WTC11 (cell line): ENCODE measurements around the gene TES. TPM values are rescaled to one million over a fixed set of nuclear protein-coding genes. Genes with fewer than 3 reads are reported as not detected.

ENCODE experiments used
- ATAC-seq: fragments of 200-7000 bp; cut with Tn5 transposase; 2 replicates; pipeline ENCODE4 v1.10.0; 2021; ENCODE audit warnings: mild to moderate bottlenecking, moderate library complexity
- CTCF ChIA-PET: fragments of 300-600 bp; sonication (Branson Sonifier 250); formaldehyde crosslinking; loops from one replicate; lab custom pipeline; 2021; ENCODE audit warnings: antibody characterized with exemption; lab: Charles Lee
- POLR2A ChIA-PET: fragments of 350-600 bp; sonication (Branson Sonifier 250); formaldehyde crosslinking; loops from one replicate; lab custom pipeline; 2021; ENCODE audit warnings: antibody characterized with exemption; lab: Charles Lee
- DNase-seq: peaks from one replicate; pipeline ENCODE4 v3.0.0; 2021; ENCODE audit warnings: low spot score
- H3K27ac Mint-ChIP-seq: 2 replicates; pipeline ENCODE4 v1.8.0; 2021; ENCODE audit warnings: mixed read lengths
- H3K27me3 Mint-ChIP-seq: 2 replicates; pipeline ENCODE4 v1.8.0; 2021; ENCODE audit warnings: low read depth, mild to moderate bottlenecking, moderate library complexity, mixed read lengths
- H3K36me3 Mint-ChIP-seq: 2 replicates; pipeline ENCODE4 v1.8.0; 2021; ENCODE audit warnings: mixed read lengths
- H3K4me1 Mint-ChIP-seq: 2 replicates; pipeline ENCODE4 v1.8.0; 2022; ENCODE audit warnings: mixed read lengths
- H3K4me3 Mint-ChIP-seq: 2 replicates; pipeline ENCODE4 v1.8.0; 2021; ENCODE audit warnings: mild to moderate bottlenecking, moderate library complexity, mixed read lengths
- H3K9me3 Mint-ChIP-seq: 2 replicates; pipeline ENCODE4 v1.8.0; 2021; ENCODE audit warnings: mixed read lengths
- AR ChIP-seq: fragments of 250-450 bp; sonication (Bioruptor Pico); IDR thresholded peaks from 2 replicates; pipeline ENCODE4 v1.9.0; 2021; ENCODE audit warnings: mild to moderate bottlenecking
- ATF2 ChIP-seq: sonication (generic); formaldehyde crosslinking; IDR thresholded peaks from 2 replicates; pipeline ENCODE4 v1.8.1; 2022; ENCODE audit warnings: low read depth, missing genetic modification reagents, borderline replicate concordance
- E2F1 ChIP-seq: sonication (generic); formaldehyde crosslinking; IDR thresholded peaks from 2 replicates; pipeline ENCODE4 v1.8.0; 2022; ENCODE audit warnings: mild to moderate bottlenecking, missing genetic modification reagents
- FOXJ3 ChIP-seq: sonication (generic); formaldehyde crosslinking; IDR thresholded peaks from 2 replicates; pipeline ENCODE4 v1.9.0; 2021; ENCODE audit warnings: missing genetic modification reagents, mild to moderate bottlenecking, borderline replicate concordance
- HMGXB4 ChIP-seq: sonication (generic); formaldehyde crosslinking; IDR thresholded peaks from 2 replicates; pipeline ENCODE4 v1.8.1; 2023; ENCODE audit warnings: mild to moderate bottlenecking, moderate library complexity, missing genetic modification reagents
- KAT7 ChIP-seq: sonication (generic); formaldehyde crosslinking; IDR thresholded peaks from 2 replicates; pipeline ENCODE4 v1.8.1; 2023; ENCODE audit warnings: missing genetic modification reagents, mild to moderate bottlenecking, borderline replicate concordance
- MXD4 ChIP-seq: fragments of 250-450 bp; sonication (Bioruptor Pico); IDR thresholded peaks from 2 replicates; pipeline ENCODE4 v1.8.0; 2021; ENCODE audit warnings: mild to moderate bottlenecking, moderate library complexity, borderline replicate concordance
- MYBL2 ChIP-seq: sonication (generic); formaldehyde crosslinking; IDR thresholded peaks from 2 replicates; pipeline ENCODE4 v1.8.1; 2023; ENCODE audit warnings: mild to moderate bottlenecking, moderate library complexity, missing genetic modification reagents
- NR1H2 ChIP-seq: sonication (generic); formaldehyde crosslinking; IDR thresholded peaks from 2 replicates; pipeline ENCODE4 v1.9.0; 2021; ENCODE audit warnings: mild to moderate bottlenecking, moderate library complexity, missing genetic modification reagents
- NR2C2 ChIP-seq: sonication (generic); formaldehyde crosslinking; IDR thresholded peaks from 2 replicates; pipeline ENCODE4 v1.8.0; 2022; ENCODE audit warnings: mild to moderate bottlenecking, missing genetic modification reagents
- TCF7 ChIP-seq: sonication (generic); formaldehyde crosslinking; IDR thresholded peaks from 2 replicates; pipeline ENCODE4 v1.8.0; 2022; ENCODE audit warnings: mild to moderate bottlenecking, low read depth, missing genetic modification reagents, moderate library complexity
- TP53 ChIP-seq: sonication (generic); formaldehyde crosslinking; IDR thresholded peaks from 2 replicates; pipeline ENCODE4 v1.8.1; 2023; ENCODE audit warnings: mild to moderate bottlenecking, missing genetic modification reagents
- USF1 ChIP-seq: sonication (generic); formaldehyde crosslinking; IDR thresholded peaks from 2 replicates; pipeline ENCODE4 v1.8.0; 2022; ENCODE audit warnings: mild to moderate bottlenecking, missing genetic modification reagents
- ZNF396 ChIP-seq: fragments of 250-450 bp; sonication (Bioruptor Pico); IDR thresholded peaks from 2 replicates; pipeline ENCODE4 v1.8.0; 2021; ENCODE audit warnings: mild to moderate bottlenecking, moderate library complexity, borderline replicate concordance
- ZNF671 ChIP-seq: fragments of 250-450 bp; sonication (Bioruptor Pico); IDR thresholded peaks from 2 replicates; pipeline ENCODE4 v1.8.0; 2021; ENCODE audit warnings: mild to moderate bottlenecking
- total RNA-seq: library from RNA; stranded (reverse); gene quantifications from 3 replicates; pipeline ENCODE4 v1.2.3, GENCODE V29; 2021

The TES gene
- total RNA-seq, 1 experiment from 2014 or later = 48.5 TPM

GRCh38 chr7:116219288-116219687 is 8.9 kb downstream of the TES start:
- ATAC-seq (no peak), DNase-seq (no peak)
- POLR2A ChIA-PET = no interaction called here
- Mint-ChIP-seq H3K27ac (no peak overlapping the region), H3K27me3 (no peaks in the 10 kb centered on the region), H3K4me3 (no peak overlapping the region)
- CTCF ChIA-PET = no interaction called here
- TF ChIP-seq NR2C2 (no peak), HMGXB4 (CRISPR knock-in tag) (no peak), ATF2 (no peak), FOXJ3 (CRISPR knock-in tag) (no peak)
- TF ChIP-seq, all 79 proteins: peak for 0
- Mint-ChIP-seq H3K36me3 (no peaks in the 10 kb centered on the region), H3K9me3 (no peaks in the 10 kb centered on the region), H3K4me1 (peaks cover 25% of the 10 kb centered on the region)

- DNase-seq = no peak
- TF ChIP-seq KAT7 (no peak), NR1H2 (no peak), TP53 (no peak), TCF7 (no peak), USF1 (no peak), ATF2 (no peak), E2F1 (CRISPR knock-in tag) (no peak), MYBL2 (no peak), AR (CRISPR knock-in tag) (no peak), MXD4 (no peak), ZNF396 (CRISPR knock-in tag) (no peak), ZNF671 (no peak)
- TF ChIP-seq, all 79 proteins: peak for 0
- Mint-ChIP-seq H3K4me3 (no peak overlapping the region), H3K36me3 (no peaks in the 10 kb centered on the region), H3K27ac (no peak overlapping the region), H3K27me3 (no peaks in the 10 kb centered on the region), H3K9me3 (no peaks in the 10 kb centered on the region), H3K4me1 (peaks cover 23% of the 10 kb centered on the region)
- no peak for ATAC-seq
- ChIA-PET CTCF (no interaction called here), POLR2A (no interaction called here)
Measured at GRCh38 chr7:116219834-116220233, 9.5 kb downstream of the TES start.
